Measurements from ENCODE around the gene RNF144B. TPM values are rescaled to one million over a fixed set of nuclear protein-coding genes. Genes with fewer than 3 reads are reported as not detected.

The RNF144B gene
- total RNA-seq, 1 experiment from 2014 or later = 7.7 TPM

- no peak for DNase-seq (ENCODE audit: extremely low read depth, low read depth)
Measured at GRCh38 chr6:18477301-18477941, 90.3 kb downstream of the RNF144B start.

GRCh38 chr6:18478610-18479009, 91.5 kb downstream of the RNF144B start:
- no peak for DNase-seq (ENCODE audit: extremely low read depth, low read depth)

GRCh38 chr6:18481870-18482269, 94.7 kb downstream of the RNF144B start:
- DNase-seq (ENCODE audit: extremely low read depth, low read depth) = no peak

DNA sequence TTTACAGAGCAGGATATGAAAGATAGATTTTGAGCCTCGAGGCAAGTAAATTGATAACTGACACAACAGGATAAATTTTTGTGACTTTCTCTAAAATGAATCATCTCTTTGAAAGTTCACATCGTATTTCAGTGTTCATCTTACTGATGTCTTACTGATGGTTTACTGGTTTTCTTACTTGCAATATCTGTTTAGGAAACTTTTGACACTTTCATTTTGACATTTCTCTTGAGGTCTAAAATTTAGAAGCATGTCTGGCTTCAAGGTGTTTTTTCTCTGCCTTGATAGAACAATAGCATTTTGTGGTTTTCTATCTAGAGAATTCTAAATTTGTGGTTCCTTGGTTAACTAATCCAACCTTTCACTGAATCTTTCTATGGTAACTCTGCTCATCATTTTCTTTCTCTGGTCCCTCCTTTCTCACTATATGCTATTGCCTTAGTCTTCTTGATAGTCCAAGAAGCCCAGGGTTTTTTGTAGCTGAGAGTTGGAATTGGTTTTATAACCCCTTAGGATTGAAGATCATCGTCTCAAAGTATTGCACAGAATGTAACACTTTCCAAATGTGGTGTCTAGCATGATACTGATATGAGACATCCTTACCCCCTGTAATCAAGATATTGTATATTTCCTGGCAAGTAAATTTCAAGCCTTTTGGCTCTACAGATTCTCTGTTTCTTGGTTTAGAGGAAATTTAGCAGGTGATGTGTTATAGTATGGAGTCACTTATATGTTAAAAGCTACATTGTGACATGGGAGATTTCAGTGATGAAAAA, 98.7 kb downstream of the RNF144B start:
- no peak for DNase-seq (ENCODE audit: extremely low read depth, low read depth)

GRCh38 chr6:18488004-18488403, 100.9 kb downstream of the RNF144B start:
- no peak for DNase-seq (ENCODE audit: extremely low read depth, low read depth)

DNA sequence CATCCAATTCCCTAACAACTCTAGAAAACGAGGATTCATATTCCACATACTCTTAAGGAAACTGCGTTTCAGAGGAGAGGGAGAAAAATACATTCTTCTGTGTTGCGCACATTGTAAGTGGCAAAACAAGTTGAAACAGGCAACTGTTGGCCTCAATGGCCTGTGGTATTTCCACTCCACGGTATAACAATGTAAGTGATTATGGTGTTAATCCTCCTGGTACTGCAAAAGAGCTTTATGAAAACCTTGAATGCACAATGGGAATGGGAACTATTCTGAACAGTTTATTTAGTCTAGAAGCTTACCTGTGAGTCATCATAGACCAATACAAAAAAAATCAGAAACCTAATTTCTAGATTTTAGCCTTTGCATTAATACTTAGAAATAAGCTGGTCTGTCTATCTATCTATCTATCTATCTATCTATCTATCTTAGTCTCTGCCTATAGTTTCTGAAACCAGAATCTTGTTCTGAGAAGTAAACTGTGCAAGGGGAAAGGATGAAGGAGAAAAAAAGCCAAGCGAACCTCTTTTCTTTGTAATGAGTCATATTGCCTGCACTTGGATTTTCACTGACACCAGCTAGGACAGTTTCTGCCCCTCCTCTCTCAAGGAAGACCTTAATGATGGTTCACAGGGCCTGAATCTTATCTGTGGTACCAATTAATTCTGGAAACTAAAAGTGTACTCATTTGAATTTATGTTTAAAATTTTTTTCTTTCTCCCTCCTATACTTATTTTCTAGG, 101.5 kb downstream of the RNF144B start:
- DNase-seq (ENCODE audit: extremely low read depth, low read depth) = no peak

DNA sequence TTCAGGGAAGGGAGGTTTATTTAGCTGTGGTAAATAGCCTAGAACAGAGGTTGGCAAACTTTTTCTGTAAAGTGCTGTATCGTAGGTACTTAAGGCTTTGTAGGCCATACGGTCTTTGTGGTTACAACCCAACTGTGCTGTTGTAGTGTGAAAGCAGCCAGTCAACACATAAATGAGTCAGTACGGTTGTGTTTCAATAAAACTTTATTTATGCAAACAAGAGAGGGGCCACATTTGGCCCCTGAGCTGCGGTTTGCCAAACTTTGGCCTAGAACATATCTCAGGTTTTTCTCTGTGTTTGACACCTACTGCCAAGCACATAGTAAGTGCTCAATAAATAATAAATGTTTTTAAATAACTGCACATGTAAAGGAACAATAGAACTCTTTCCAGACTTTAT, 102.2 kb downstream of the RNF144B start:
- DNase-seq (ENCODE audit: extremely low read depth, low read depth) = no peak

DNA sequence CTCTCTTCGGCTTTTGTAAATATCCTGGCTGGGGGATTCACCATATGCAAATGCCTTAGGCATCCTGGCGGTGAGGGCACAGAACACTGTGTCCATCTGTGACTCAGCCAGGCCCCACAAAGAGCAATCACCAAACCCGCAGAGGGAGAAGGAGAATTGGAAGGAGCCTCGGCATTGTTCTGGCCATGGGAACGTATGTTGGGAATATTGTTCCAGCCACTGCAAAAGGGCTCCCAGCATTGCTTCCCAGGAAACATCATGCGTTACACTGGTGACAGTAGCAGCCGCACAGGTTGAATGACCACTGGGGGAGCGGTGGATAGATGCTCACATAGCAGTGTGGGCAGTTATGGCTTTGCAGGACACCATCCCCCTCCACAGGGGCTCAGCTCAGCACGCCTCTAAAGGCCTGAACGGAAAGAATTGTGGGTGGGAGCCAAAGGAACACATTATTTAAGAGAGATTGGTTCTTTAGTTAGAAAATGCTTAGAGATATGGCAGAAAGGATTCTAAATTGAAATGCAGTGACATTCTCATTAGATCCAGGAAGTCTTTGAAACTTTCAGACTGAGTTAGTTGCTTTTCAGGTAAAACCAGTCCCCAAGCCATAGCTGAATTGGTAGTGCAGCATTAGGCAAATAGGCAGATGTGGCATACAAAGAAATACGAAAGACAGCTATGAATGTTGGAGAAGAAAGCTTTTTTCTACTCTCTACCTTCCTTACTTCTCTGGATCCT, 104.3 kb downstream of the RNF144B start:
- no peak for DNase-seq (ENCODE audit: extremely low read depth, low read depth)

- DNase-seq (ENCODE audit: extremely low read depth, low read depth) = no peak
Measured at GRCh38 chr6:18492972-18493371, 105.8 kb downstream of the RNF144B start.

- no peak for DNase-seq (ENCODE audit: extremely low read depth, low read depth)
Measured at GRCh38 chr6:18493382-18493891, 106.3 kb downstream of the RNF144B start.

GRCh38 chr6:18493925-18494324, 106.8 kb downstream of the RNF144B start:
- DNase-seq (ENCODE audit: extremely low read depth, low read depth) = no peak

DNA sequence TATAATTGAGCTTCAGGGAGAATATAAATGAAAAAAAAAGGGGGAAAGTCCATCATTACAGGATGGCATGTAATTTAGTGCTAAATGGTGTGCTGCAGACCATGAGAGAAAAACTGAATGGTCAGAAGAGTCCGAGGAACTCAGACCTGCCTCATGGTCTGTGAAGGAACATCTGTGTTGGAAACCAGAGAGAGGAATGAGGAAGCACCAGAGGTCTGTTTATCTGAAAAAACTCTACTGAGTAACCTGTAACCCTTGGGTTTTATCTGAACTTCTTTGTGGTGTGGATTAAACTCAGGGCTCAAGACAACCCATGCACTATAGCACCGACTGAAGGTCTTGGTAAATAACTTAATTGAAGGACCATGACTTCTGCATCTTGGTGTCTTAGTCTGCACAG, 108.1 kb downstream of the RNF144B start:
- no peak for DNase-seq (ENCODE audit: extremely low read depth, low read depth)

GRCh38 chr6:18496462-18496861, 109.3 kb downstream of the RNF144B start:
- no peak for DNase-seq (ENCODE audit: extremely low read depth, low read depth)

GRCh38 chr6:18497006-18497405, 109.9 kb downstream of the RNF144B start:
- DNase-seq (ENCODE audit: extremely low read depth, low read depth) = no peak

GRCh38 chr6:18498408-18498807, 111.3 kb downstream of the RNF144B start:
- DNase-seq (ENCODE audit: extremely low read depth, low read depth) = no peak

DNA sequence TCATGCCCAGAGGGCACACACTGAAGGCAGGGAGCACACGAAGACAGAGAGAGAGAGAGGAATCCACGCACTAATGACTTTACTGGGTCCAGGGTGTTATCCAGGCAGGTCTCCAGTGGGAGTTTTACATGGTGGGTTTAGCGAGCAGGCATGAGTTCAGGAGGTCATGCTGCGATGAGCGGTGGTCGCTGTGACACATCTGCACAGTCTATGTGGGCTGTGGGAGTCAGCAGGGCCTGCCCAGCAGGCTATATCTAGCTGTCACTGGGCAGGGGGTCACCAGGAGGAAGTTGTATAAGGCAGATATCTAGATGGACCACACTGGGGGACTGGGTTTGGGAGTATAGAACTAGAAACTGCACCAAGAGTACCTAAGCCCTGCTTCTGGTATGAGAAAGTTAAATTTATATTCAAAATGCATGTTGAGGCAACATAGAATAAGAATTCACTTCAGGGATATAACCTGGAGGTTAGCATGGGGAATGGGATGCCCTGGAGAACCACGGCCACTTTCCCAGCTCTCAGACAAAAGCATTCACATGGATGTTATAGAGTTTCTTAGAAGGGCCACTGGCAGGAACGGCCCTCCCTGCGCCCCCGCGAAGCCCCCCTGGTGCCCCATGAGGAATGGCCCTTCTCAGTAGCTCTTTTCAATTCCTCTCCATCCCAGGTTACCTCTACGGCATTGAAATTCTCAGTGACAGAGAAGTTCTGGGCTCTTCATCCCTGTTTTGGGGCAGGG, 113.9 kb downstream of the RNF144B start:
- no peak for DNase-seq (ENCODE audit: extremely low read depth, low read depth)

DNA sequence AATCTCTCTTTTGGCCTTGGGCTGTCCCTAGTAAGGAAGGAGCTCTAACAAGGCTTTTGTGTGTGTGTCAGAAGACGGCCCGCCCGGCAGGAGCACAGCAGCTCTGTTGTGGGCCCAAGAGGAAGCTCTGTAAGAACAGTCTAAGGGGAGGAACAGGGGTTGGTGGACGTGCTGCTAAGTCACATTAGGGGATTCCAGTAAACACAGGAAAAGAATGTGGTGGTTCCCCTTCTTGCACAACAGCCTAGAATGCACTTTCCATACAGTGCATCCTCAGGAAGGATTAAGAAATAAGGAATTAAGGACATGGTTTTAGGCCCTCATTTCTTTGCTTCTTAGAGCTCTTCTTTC, 114.5 kb downstream of the RNF144B start:
- no peak for DNase-seq (ENCODE audit: extremely low read depth, low read depth)

GRCh38 chr6:18503206-18503592, 116.0 kb downstream of the RNF144B start:
- DNase-seq (ENCODE audit: extremely low read depth, low read depth) = no peak

DNA sequence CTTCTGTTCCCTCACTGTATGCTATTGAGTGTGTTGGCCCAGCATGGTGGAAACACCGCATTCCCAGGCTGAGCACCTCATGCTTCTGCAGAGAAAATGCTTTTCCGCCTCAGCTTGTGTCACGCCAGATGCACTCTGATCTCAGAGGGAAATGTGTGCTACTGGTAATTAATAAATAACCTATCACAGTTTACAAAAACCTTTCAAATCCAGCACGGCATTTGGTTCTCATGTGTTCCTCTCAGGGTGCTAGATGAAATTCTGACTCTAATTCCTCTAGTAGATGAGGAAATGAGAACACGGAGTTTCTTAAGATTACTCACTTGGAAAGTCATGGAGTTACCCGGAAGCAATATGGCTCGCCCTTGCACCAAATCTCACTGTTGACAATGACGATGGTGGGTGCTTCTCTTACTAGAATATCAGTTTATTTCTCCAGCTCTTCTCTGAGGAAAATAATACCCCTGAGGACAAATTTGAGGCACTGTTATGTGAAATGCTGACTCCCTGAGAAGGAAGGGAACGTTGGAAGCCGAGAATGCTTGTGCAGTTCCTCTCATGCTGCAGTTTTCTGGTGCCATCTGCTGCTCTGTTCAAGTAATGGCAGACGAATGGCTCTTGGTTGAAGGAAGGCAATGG, 116.6 kb downstream of the RNF144B start:
- DNase-seq (ENCODE audit: extremely low read depth, low read depth) = peak; percentile 64

DNA sequence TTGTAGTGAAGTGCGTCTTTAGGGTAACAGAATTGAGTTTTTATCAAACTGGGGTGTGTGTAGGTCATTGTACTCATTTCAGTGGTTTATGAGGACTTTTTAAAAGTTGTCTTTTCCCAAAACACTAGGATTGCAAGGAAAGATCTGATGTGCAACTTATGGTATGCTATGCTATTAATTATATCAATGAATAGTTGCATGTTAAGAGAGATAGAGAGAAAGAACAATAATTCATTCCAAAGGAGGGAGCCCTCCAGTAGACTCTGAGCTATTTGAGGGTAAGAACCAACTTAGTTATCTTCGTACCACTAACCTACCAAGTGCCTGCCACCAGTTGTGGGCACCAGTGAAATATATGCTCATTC, 117.1 kb downstream of the RNF144B start:
- DNase-seq (ENCODE audit: extremely low read depth, low read depth) = no peak

All from NCI-H460 (cell line).